AG04450 (cell line): ENCODE measurements around the gene CORO7. TPM values are rescaled to one million over a fixed set of nuclear protein-coding genes. Genes with fewer than 3 reads are reported as not detected.

Experiments
- CTCF ChIA-PET: fragments of 300-600, 350-600 bp; formaldehyde crosslinking; extraction: SDS; loops from one replicate; lab custom pipeline; 2022; ENCODE audit warnings: antibody characterized with exemption, inconsistent platforms; lab: Charles Lee
- POLR2A ChIA-PET: fragments of 350-600 bp; formaldehyde crosslinking; extraction: SDS; loops from one replicate; lab custom pipeline; 2021; ENCODE audit warnings: antibody characterized with exemption, inconsistent platforms; lab: Yijun Ruan, JAX
- DNase-seq: peaks from one replicate; pipeline ENCODE4 v3.0.0-alpha.2; 2011; ENCODE audit warnings: low read depth, low spot score
- H3K27ac ChIP-seq: one replicate; pipeline ENCODE4 v1.5.1; 2012; ENCODE audit warnings: low read depth, low read length, control low read depth
- H3K27me3 ChIP-seq: one replicate; pipeline ENCODE4 v1.6.0; 2012; ENCODE audit warnings: low read length; ENCODE audit not compliant: control insufficient read depth, insufficient read depth
- H3K4me3 ChIP-seq: 2 replicates; pipeline ENCODE4 v1.5.1; 2011; ENCODE audit warnings: mild to moderate bottlenecking, low read depth, low read length, control low read depth
- H3K9me3 ChIP-seq: 2 replicates; pipeline ENCODE4 v1.5.1; 2012; ENCODE audit warnings: low read length; ENCODE audit not compliant: control insufficient read depth, insufficient read depth
- polyA plus RNA-seq: library from polyadenylated mRNA; depleted of rRNA; stranded (reverse); fragments of >200 nt; gene quantifications from 2 replicates; pipeline ENCODE4 v1.2.3, GENCODE V29; 2011
- TF ChIP-seq, protein P1 (sequence below): IDR thresholded peaks from 2 replicates; pipeline ENCODE4 v1.5.1; 2011; ENCODE audit warnings: low read depth, low read length, control low read depth, inconsistent platforms

The CORO7 gene
- polyA plus RNA-seq, 1 experiment, result 7.0 TPM

GRCh38 chr16:4323071-4323844, 93.1 kb downstream of the CORO7 start:
- TF ChIP-seq, protein P1, sequence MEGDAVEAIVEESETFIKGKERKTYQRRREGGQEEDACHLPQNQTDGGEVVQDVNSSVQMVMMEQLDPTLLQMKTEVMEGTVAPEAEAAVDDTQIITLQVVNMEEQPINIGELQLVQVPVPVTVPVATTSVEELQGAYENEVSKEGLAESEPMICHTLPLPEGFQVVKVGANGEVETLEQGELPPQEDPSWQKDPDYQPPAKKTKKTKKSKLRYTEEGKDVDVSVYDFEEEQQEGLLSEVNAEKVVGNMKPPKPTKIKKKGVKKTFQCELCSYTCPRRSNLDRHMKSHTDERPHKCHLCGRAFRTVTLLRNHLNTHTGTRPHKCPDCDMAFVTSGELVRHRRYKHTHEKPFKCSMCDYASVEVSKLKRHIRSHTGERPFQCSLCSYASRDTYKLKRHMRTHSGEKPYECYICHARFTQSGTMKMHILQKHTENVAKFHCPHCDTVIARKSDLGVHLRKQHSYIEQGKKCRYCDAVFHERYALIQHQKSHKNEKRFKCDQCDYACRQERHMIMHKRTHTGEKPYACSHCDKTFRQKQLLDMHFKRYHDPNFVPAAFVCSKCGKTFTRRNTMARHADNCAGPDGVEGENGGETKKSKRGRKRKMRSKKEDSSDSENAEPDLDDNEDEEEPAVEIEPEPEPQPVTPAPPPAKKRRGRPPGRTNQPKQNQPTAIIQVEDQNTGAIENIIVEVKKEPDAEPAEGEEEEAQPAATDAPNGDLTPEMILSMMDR, result no peak
- ChIA-PET CTCF (interaction anchor here (1.3 kb wide), 1 partner anchor 13 kb away, joined by 3 read pairs; no protein-coding TSS in a partner anchor), POLR2A (interaction anchor here (0.5 to 1.1 kb wide), 2 partner anchors 50 to 124 kb away, joined by 3 read pairs; partner anchors contain the start of gene TFAP4)
- Histone ChIP-seq H3K4me3 (no peak overlapping the region), H3K27ac (peak overlapping the region; percentile 57), H3K27me3 (no peaks in the 10 kb centered on the region), H3K9me3 (no peaks in the 10 kb centered on the region; the same call in 1 of the 2 replicates)
- DNase-seq, result no peak

DNA sequence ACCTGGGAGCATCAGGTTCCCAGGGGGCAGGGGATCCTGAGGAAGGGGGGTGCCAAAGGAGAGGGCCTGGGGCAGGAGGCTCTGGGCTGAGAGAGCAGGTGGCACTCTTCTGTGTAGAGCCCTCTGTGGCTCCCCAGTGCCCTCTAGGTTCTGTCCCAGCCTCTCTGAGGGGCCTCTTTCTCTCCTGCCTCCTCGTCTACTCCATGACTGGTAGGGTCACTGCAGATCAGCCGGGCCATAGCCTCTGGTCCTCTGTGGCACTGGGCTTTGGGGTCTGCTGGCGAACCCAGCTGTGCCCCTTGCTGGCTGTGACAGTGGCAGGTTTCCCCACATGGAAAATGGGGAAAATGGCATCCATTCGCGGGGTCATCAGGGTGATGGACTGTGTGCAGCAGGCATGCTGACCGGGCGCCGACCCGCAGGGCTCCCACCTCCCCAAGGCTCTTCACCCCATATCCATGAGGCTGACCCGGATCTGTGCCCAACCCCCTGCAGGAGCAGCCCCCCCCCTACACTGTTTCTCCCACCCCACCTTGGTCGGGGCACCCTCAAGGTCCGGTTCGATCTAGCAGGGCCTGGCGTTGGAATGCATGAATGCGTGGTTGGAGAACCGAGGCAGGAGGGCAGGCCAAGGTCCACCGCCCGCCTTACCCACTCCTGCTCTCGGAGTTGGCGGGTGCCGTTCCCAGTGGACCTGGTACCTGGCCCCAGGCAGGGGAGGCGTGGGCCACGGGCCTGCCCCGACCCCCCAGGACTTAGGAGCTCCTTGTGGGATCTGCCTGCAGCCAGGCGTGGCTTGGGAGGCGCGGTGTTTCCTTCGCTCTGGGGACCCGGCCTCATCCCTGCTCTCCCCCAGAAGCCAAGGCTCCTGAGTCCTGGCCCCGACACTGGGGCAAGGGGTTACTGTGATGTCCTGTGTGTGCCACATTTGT, 94.0 kb downstream of the CORO7 start:
- ChIA-PET POLR2A (no interaction called here), CTCF (no interaction called here)
- H3K9me3 ChIP-seq, result no peaks in the 10 kb centered on the region; the same call in 1 of the 2 replicates
- H3K27ac ChIP-seq, result no peak overlapping the region
- DNase-seq, result no peak
- H3K27me3 ChIP-seq, result no peaks in the 10 kb centered on the region
- TF ChIP-seq, protein P1, result no peak
- H3K4me3 ChIP-seq, result no peak overlapping the region

DNA sequence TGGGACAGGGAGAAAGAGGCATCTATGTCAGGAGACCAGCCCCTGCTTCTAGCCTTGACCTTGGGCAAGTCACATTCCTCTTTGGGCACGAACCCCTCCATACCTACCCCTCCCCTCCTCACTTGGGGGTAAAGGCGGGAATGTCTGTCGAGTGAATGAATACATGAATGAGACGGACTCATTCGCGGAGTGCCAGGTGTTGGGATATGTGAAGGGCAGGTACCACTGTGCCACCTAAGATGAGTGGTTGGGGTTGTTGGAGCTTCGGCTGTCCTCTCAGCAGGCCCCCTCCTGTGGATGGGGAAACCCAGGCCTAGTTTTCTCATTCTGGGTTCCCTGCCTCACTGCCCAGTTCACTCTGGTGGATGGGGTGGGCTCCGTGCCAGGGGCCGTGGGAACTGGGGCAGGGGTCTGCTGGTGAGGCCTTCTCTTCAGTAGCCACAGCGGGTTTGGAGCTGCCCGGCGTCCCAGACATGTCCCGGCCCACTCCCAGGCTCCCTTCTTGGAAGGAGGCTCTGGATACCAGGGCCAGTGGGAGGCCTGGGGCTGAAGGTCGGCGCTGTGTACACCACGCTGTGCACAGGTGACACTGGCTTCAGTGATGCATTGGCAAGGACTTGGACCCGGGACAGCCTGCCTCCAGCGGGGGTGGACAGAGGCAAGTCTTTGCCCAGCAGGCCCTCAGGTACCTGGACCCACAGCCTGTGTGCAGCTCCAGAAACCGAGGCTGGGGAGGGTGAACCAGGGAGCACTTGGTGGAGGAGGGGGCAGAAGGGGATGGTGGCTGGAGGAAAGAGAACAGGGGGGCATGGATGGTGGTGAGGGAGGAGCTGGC, 94.9 kb downstream of the CORO7 start:
- ChIA-PET CTCF (interaction anchor here (0.7 kb wide), 1 partner anchor 121 kb away, joined by 3 read pairs; no protein-coding TSS in a partner anchor), POLR2A (no interaction called here)
- no peaks in the 10 kb centered on the region; the same call in 1 of the 2 replicates for H3K9me3 ChIP-seq
- no peak overlapping the region for H3K4me3 ChIP-seq
- no peaks in the 10 kb centered on the region for H3K27me3 ChIP-seq
- TF ChIP-seq, protein P1, result no peak
- no peak for DNase-seq
- no peak overlapping the region for H3K27ac ChIP-seq

- Histone ChIP-seq H3K27me3 (no peaks in the 10 kb centered on the region), H3K27ac (no peak overlapping the region), H3K4me3 (no peak overlapping the region), H3K9me3 (no peaks in the 10 kb centered on the region; the same call in 1 of the 2 replicates)
- TF ChIP-seq, protein P1, result no peak
- no peak for DNase-seq
- ChIA-PET CTCF (interaction anchor here (0.7 kb wide), 1 partner anchor 120 kb away, joined by 3 read pairs; no protein-coding TSS in a partner anchor), POLR2A (no interaction called here)
Observed at GRCh38 chr16:4320571-4321137, 95.7 kb downstream of the CORO7 start.
